Islet of Langerhans (tissue), 1 donor: ENCODE measurements around the gene DST.
A peak's percentile ranks its signal among the peaks of the same experiment; 100 is the strongest.

Source experiments
- FAIRE-seq: peaks from one replicate; lab custom pipeline; 2011; peaks lifted over from hg19 to GRCh38; lab: Jason Lieb, UNC

Gene DST

DNA sequence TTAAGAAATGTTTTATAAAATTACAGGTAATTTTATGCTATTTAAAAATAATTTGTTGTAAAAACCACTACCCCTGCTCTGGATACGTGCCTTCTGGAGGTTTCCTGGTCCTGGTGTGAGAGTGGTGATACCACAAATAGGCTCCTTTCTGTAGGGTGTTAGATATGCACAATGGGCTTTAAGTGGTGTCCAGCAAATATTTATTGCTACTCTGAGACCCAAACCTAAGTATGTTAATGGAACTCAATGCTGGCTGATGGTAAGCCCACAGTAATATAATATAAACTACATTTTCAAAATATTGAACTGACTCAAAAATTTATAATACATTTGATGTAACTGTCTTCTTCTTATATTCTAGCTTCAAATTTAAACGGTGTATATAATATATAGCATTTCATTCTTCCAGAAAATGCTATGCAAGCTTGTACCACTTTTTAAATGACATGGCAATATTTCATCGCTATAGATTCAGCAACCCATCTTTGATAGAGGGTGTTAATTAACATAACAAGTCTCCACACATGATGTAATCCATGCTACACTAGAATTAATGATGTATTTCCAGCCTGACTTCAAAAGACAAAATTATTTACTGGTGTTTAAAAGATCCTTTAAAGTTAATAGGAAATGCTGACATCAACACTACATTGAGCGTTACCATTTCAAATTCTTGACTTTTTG lies 161.9 kb downstream of the DST start:
- FAIRE-seq = peak; percentile 77

DNA sequence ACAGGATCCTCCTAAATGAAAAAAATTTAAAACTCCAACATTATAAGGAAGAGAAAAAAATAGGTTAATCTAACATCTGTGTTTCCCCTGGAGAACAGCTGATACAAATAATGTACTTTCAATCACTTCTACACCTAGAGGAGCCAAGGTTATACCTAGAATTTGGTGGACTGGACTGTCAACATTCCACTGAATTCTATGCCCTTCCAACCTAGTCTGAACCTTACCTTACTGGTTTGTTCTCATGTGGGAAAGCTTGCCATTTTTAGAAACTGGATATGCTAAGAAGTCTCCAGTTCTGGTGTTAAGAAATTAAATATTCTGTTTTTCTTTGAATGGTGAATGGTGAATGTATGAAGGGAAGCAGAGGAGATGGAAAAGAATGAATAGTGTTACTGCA lies 162.4 kb downstream of the DST start:
- no peak for FAIRE-seq

DNA sequence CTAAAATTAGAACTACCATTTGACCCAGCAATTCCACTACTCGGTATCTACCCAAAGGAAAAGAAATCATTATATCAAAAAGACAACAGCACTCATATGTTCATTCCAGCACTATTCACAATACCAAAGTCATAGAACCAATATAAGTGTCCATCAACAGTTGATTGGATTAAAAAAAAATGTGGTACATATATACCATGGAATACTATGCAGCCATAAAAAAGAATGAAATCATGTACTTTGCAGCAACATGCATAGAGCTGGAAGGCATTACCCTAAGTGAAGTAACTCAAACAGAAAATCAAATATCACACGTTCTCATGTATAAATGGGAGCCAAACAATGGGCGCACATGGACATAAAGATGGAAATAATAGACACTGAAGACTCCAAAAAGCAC lies 163.3 kb downstream of the DST start:
- no peak for FAIRE-seq

DNA sequence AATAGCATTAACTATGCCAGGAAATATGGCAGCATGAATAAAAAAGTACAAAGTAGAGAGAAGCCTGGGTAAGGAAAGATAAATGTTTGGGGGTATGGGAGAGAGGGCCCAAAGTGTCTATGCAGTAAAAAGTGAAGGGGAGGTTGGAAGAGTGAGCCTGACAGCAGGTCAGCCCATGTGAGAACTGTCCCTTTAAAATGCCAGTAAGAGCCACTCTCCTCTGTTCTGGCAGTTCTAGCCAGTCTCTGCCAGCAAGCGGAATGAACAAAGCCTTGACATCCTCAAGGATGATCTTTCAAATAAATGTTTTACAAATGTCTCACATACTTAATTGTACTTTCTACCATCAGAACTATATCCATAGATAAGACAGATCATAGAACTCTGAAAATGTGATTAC lies 164.5 kb downstream of the DST start:
- no peak for FAIRE-seq

DNA sequence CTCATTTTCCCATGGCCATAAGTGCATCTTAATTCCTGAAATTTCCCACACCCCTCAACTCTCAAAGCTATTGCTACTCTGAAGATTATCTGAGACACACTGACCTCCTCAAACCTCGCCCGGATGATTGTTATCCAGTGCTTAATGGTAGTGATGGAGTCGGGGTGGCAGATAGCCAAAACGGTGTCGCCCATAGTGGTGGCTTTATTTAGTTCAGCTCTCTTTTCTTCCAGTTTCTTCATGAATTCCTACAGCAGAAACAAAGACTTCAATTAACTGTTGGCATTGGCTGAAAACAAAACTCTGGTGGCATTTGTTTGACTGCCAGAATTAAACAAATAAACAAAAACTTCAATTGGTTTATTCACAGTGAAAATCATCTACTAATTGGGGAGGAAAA lies 165.4 kb downstream of the DST start:
- no peak for FAIRE-seq

DNA sequence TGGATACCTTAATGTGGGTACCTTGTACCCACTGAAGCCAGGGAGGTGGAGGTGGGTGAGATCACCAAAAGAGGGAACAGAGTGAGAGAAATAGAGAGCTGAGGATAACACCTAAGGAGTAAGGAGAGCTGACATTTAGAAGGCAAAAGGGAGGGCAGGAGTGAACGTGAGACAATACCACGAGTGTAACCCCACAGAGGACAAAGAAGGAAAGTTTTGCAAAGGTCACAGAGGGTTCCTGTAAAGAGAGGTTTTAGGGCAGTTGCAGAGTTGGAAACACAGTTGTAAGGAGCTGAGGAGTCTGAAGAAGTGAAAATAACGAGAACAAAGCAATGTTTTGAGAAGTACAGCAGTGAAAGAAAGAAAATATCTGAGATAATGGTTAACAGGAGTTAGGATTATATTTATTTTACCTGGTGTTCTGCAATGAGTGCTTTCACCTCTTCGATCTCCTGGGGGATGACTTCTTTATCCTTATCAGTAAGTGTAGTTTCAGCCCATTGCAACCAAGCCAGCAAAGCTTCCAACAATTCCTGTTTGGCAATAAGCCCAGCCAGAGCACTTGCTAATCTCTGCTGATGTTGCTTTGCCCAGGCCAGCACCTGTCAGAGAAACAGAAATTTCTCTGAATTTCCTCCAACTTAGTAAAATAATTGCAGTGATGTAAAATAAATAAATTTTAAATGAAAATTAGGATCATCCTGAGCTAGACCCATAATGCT lies 166.8 kb downstream of the DST start:
- FAIRE-seq = peak; percentile 96

DNA sequence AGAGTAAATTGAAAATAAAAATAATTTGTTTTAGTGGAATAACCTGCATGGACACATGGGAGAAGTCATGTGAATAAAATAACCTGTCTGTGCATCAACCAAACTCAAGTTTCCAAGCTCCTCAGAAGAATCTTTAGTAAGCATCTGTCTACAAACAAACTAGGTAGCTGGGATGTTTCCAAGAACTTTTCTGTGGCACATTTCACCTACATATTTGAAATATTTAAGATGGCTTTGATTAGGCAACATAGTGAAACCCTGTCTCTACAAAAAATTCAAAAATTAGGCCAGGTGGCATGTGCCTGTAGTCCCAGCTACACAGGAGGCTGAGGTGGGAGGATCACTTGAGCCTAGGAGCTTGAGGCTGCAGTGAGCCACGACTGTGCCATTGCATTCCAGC lies 168.2 kb downstream of the DST start:
- FAIRE-seq = no peak

DNA sequence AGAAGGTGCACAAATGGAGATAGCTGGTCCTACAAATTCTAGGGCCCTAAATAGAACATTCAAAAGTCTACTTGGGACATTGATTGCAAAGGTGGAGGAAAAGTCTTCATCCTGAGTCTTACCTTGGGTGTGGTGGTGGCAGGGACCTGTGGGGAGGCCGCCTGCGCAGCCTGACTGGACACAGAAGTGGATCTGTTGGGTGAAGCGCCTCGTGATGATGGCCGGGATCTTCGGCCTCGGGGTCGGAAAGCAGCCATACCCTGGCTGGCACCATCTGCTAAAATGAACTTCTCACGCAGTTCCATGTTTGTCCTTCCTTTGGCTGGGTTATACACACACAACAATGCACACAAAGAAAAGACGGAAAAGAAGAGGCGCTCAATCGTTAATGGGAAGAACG lies 179.2 kb downstream of the DST start:
- no peak for FAIRE-seq

DNA sequence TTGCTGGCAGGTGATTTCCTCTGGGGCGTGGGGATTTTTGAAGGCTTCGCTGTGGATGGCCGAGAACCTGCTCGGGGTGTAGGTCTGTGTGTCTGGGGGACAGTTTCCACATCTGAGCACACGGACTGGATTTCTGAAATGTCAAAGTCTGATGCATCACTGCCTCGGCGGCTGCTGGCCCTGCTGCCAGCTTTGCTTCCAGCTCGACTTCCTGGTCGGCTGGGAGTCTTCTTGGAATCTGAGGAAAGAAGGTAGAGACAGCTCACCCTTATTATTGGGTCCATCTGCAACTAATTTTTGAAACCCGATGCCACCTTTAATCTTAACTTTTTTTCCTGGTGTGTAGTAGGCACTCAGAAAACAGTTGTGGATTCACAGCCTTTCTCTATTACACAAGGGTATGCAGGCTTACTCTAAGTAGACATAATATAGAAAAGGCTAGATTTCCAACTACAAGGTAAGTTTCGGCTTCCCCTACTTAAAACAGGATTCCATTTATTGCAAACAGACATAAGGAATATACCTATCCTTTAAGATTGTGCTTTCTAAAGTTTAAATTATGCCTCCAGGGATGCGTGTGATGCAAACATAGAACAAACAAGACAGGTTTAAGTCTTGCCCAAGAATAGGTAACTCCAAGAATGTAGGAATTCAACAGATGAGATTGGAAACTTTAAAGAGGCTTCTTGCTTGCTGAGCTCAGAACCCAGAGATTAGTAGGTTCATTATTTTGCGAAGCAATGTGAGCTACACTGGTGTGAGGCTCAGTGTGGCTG lies 183.5 kb downstream of the DST start:
- no peak for FAIRE-seq

DNA sequence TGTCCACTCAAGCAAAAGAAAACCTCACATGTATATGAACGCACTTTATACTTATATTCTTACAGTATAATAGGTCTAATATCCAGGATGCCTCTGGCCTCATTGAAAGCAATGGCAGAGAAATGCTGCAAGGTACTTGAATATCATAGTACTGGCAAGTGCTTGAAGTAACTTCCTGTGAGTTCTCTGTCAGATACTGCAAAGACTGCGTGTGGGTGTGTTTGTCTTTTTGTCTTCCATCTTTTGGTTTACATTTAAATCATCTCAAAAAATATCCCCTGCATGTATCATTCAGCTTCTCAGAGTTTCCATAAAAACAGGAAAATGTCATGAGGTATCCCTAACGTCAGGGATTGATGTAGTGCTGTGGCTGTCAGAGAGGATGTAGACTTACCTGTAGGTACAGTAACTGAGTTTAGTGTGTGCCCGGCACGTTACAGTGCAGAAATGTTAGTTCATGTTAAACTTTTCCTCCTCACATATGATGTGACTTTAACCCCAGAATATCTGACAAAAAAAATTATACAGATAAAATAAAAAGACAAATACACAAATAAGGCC lies 184.3 kb downstream of the DST start:
- no peak for FAIRE-seq

DNA sequence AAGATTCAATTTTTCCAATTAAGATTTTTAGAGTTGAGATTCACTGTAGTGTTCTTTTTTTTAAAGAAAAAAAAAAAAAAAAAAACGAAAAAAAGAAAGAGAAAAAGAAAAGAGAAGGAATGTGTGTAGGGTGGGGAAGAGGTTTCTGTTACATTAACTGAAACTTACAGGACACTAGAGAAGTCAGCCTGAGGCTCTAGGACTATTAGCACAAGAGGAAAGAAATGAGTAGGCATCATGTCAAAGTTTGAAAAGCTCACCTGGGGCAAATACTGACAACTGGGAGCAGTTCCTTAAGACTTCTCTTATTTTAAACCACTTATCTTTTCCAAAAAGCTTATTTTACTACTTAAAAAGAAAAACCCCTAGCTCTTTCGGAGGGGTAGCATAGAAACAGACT lies 185.9 kb downstream of the DST start:
- no peak for FAIRE-seq

DNA sequence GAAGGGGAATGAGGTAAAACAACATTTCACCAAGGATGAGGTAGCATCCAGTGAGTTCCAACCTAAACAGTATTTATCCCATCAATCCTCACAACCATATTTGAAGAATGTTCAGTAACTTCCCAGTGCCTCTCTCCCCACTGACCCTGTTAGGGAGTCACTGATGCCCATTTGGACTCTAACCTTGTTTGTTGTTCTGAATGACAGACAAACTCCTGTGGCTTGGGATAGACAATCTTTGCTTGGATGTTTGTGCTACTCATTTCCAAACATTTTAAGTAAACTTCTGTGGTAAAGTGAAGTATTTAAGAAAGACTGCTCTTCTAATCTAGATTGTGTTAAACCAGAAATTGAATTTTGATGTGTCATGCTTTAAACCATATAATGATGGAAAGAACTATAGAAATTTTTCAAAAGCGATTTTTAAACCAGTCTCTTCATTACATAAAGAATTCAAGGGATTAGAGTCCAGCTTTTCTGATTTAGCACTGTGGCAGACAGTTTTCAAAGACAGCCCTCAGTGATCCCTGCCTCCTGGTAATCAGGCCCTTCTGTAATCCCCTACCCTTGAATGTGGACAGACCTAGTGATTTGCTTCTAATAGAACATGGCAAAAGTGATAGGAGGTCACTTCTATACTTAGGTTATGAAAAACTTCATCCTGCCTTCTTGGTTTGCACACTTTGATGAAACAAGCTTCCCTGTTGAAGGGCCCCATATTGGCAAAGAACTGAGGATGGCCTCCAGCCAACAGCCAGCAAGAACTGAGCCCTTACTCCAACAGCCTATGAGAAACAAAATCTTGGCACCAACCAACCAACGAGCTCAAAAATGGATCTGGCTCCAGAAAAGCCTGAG lies 191.6 kb downstream of the DST start:
- FAIRE-seq = no peak

DNA sequence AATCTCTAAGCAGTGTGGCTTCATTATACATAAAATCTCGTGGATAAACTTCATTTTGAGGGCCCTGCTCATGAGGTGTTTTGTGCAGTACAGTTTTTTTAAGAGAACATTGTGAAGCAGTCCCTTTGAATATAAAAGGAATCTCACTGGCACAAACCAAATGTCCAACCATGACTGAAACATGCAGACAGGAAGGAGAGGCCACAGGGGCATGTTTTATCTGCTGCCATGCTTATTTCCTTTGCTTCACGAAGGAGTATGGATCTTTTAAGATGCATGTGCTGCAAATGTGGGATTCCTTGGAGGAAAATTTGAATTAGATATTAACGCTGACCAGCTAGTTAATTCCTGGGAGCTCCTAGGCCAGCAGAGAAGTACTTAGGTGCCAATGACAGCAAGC lies 192.3 kb downstream of the DST start:
- FAIRE-seq = no peak

DNA sequence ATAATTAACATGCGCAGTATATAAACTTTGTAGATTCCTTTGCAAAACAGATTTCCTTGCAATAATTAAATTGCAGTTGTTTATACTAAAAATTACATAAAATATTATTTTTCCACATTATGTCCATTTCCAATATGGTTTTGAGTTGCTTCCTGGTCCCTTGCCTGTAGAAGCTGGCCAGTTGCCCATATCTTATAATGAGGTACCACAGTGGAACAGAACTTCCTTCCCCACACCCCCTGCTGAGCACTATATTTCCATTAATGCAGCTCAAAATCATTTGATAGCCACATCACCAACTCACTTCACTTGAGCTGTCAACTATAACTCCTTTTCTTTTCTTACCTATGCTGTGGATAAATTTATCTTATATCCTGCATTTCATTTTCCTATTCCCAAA lies 194.6 kb downstream of the DST start:
- no peak for FAIRE-seq

DNA sequence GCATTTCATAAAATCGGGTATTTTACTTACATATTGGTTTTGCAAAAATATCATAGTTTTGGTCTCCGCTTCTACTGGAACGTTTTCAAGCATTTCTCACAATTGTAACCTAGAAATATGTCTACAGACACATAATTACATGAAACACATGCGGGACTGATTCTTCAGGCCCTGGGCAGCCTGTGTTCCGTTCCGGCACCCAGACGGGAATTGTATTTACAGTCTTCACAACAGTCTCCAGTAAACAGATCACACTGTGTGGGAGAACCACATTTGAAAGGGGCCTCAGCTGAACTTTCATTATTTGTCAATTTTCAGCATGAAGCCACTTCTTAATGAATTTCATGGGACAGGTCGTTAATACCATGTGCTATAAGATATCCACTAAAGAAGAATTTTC lies 196.9 kb downstream of the DST start:
- no peak for FAIRE-seq

DNA sequence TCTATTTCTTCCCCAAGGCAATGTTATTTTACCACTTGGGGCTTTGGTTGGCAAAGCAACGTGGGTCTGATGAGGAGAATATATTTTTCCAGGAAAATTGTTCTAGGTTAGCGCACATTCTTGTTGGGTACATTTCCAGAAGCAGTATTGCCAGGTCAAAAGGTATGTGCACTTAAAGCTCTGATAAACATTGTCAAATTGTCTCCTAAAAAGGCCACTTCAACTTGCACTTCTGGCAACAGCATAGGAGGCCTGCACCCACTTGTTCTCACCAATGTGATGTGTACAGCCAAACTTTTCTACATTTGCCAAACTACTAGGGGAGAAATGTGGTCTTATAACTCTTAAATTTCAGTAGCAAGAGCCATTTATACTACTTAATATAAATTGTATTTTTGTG lies 197.8 kb downstream of the DST start:
- no peak for FAIRE-seq

DNA sequence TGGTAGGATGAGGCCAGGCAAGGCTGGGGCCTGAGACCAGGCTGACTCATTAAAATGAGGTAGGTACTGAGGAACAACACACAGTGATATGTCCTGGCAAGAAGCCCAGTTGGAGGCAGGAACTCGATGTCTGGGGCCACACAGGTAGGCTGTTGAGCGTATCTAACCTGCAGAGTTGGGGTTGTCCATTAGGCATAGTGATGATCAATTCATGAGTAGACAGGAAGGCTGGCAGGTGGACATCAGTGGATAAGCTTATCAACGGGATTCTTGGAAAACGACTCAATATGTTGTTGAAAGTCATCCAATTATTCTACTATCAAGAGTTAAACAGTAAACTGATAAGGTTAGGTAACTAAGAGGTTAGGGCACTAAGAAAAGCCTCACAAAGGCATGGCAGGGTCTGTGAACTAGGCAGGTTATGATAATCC lies 202.1 kb downstream of the DST start:
- no peak for FAIRE-seq

DNA sequence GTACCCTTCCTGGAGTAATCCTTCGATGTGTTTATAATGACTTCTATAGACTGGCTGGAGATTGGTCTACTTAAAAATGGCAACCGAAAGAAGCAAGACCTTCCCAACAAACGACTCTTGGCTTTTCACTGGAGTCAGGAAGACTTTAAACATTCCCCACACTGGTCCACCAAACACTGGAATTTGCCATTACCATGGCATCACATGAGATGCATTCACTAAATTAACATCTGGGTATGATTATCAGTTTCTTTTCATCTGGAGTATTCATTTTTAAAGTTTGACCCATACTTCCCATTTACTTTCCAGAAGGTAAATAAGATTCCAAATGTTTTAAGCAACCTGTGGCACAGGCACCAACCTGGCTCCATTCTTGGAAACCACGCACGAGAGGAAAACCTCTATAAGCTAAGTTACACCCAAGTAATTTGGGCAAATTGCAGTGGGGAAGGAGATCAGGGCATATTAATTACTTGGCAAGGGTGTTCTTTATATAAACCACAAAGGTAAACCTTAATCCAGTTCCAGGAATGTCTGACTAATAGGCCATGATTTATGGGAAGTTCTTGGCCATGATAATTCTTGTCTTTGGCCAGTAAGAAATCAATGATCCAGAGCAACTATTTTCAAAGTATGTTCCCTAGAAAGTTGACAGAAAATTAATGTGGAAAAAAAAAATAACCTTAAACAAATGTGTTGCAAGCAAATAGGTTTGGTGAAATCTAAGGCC lies 205.4 kb downstream of the DST start:
- no peak for FAIRE-seq

DNA sequence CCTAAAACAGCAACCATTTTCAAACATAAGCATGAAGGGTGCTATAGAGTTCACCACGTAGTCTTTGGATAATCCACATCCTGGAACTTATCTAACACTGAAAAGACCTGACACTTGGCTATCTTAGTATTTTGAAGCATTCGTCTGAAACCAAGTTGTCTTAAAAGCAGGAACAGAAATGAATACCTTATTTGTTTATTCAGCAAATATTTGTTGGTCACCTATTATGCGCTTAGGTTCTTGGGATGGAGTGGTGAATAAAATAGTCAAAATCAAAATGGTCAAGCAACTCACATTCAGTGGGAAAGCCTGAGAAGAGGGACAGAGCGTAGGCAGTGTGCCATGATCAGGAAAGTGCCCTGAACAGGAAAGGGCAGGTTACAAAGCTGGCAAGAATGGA lies 206.9 kb downstream of the DST start:
- no peak for FAIRE-seq

DNA sequence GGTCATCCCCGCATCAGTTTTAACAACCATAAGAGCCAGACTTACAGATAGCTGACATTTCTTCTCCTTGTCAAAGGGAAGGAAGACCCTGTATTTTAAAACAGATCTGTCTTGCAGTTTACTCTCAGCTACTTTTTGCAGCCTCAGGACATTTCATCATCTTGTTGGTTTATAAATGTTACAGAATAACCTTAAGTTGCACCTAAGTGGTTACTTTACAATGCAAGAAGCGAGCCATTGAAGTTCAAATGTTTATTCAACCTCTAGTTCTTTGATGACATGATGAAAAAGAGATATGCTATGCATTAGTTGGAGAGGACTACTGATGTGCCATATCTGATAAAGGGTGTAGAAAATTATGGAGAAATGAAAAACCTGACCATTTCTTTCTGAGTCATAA lies 207.4 kb downstream of the DST start:
- no peak for FAIRE-seq

DNA sequence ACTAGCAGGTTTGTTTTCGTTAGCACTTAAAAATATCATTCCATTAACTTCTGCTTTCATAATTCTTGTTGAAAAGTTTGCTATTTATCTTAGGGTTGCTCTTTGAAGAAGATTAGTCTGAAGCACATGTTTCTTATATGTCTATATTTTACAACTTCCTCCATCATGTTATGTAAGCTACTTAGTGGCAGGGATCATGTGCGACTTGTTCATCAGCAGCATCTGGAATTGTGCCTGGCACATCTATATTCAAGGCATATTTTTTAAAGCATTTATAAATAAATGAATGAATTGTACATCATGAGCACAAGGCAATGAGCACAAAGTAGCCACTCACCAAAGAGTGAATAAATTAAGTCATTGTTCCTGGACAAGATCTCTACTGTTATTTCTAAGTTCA lies 208.1 kb downstream of the DST start:
- FAIRE-seq = peak; percentile 60

DNA sequence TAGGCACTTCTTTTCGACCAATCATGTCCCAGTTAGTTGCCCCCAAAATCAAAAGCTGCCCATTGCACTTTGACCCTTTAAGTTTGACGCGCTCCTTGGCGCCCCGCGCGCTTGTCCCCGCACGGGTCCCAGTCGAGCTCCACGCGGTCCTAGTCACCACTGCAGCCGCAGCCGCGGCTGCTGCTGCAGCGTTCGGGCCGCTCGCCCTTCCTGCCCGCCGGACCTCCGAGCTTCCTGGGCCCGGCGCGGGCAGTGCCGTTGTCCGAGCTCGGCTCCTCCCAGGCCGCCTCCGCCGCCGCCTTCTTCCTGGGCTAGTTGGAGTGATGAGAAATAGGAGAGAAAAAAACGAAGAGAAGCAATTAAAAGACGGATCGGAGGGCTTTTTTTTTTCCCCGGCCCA lies 209.6 kb downstream of the DST start:
- no peak for FAIRE-seq
